Measurements from ENCODE around the gene SHISA3.

SHISA3 gene

DNA sequence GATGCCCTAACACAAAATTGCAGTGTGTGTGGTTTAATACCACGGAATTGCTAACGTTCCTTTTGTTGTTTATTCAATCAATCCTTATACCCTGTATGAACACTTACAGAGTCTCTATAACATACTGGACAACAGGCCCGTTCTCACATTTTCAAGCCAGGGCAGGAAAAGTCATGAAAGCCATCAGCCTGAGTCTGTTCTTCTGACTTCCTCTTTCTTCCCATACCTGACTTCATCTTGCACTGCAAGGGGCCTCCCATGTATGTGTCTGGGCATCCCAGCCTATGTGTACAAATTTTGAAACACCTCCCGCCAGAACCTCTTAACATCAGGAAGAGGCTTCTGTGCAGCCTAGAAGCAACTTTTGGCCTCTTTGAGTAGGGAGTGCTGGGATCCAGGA lies 4.9 kb upstream of the SHISA3 start:
- no peak for DNase-seq

DNA sequence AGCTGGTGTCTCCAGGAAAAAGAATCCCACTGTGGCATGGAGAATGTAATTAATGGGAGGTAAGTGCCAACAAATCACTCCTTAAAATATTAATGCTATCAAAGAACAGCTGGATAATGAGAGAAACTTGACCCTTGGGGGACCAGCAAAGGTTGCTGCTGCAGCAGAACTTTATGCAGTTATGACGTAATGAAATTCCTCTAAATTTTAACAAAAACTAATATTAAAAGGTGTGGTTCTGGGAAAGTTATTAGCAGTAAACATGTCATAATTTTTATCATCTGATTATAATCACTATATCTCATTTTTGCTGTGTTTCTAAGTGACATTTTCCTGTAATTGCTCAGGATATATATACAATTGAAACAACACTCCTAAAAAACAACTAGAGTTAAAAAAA lies 1.7 kb upstream of the SHISA3 start:
- no peak for DNase-seq

DNA sequence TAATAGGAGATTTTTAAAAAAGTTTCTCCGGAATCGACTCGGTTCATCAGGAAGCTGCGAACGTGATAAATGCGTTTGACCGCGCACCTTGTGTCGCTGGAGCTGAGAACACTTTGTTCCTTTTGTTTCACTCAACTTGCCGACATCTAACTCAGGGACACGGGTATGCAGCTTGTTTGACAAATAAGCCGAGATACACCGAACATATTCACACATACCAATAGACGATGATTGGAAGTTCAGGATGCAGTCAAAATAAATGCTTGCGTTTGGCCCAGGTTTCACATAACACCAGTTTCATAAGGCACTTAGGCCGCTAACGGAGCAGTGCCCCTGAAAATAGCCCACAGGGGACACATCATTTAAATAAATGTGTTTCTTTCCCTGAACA lies 932 bp upstream of the SHISA3 start:
- DNase-seq = no peak

DNA sequence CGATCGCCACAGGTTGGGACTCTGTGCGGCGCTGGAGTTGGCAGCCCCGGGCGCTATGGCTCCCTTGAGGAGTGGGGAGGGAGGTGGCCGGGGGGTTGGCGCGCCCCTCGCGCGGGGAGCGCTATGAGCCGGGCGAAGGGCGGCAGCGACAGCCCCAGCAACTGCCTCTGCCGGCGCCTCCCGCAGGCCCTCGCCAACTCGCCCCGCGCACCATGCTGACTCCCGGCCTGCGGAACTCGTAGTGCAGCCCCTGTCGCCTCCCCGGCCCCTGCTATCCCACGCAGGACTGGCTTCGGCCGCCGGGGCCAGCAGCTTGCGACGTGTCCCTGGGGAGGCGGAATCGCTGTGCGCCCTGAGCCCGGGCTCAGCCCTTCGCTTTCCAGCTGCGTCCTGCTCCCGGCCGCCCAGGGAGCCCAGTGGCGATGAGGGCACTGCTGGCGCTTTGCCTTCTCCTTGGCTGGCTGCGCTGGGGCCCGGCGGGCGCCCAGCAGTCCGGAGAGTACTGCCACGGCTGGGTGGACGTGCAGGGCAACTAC lies 415 bp downstream of the SHISA3 start:
- DNase-seq = no peak

DNA sequence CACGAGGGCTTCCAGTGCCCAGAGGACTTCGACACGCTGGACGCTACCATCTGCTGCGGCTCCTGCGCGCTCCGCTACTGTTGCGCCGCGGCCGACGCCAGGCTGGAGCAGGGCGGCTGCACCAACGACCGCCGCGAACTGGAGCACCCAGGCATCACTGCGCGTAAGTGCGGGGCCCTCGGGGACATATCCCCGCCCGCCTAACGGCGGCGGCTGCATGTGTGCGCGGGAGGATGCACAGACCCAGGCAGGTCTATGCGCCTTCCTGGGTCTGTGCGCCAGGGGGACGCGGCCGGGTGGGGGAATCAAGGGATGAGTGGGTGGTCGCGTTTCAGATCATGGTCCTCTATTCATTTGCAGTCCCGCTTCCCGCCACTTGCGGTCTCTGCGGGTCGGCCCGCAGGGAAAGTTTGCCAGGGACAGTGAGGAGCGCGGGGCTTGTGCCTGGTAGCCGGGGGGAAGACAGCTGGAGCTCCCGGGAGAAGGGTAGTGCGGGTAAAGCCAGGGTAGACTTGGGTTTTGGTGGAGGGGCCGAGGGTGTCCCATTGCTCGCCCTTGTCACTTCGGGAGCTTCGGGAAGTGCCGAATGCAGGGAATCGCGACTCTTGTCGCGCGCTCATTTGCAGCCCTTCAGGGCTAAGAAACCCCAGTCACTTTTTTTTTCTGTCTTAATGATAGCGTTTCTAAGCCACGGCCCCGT lies 1.0 kb downstream of the SHISA3 start:
- peak; percentile 79 for DNase-seq

DNA sequence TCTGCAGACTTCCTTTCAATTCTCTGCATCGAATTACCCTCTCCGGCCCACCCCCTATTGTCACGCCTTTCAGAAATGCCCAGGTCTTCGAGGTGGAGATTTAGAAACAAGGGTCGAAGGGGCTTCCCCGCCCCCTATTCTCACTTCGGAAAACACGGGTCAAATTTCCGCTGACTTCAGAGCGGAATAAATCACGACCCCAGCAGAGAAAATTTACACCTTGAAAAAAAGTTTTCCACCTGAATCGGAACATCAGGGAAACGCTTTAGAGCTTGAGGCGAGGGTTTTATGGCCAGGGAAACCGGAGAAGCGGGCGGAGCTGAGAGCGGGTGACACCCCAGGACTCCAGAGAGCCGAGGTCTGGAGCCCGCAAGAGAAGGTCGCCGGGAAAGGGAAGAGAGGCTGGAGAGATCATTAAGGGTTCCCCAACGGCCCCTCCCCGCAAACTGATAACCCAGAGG lies 1.6 kb downstream of the SHISA3 start:
- DNase-seq = peak; percentile 52

DNA sequence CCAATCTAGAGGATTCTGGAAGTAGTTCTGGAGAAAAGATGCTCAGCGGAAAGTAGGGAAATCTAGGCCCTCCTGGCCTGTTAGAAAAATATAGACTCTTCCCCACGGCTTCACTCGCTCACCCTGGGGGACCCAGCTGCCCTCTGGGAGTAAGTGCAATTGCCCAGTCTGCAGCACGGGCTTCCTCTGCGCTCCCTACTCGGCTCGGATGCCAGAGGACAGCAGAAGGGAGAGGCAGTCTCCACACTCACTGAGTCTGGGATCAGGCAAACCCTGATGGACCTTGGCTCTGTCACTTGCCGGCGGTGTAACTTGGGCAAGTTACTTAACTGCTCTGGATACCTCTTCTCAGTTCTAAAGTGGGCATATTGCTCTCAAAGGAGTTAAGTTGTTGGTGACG lies 2.1 kb downstream of the SHISA3 start:
- DNase-seq = peak; percentile 37

DNA sequence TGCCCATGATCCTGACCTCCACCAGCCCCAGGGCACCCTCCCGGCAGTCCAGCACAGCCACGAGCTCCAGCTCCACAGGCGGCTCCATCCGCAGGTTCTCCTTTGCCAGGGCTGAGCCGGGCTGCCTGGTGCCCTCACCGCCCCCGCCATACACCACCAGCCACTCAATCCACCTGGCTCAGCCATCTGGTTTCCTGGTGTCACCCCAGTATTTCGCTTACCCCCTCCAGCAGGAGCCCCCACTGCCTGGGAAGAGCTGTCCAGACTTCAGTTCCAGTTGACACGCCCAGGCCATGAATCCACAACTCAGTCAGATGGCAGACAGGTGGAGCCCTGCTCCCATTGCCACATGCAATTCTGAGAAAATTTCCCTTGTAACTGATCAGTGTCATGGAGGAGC lies 3.9 kb downstream of the SHISA3 start:
- no peak for DNase-seq

DNA sequence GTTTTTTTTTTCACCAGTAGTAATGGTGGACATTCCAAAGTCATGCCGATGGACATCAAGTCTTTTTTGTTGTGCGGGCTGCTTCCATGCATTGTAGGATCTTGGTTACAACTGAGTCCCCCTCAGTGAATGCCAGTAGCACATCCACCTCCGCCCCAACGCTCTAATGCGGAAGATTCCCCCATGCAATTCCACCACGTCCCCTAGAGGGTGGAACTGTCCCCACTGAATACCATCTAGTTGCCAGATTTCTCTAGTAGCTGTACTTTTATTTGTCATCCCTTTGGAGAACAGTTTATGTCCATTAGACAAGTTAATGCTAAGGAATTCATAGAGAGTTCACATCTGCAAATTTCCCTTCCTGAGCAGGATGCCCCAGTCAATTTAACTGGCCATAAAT lies 6.7 kb downstream of the SHISA3 start:
- no peak for DNase-seq

DNA sequence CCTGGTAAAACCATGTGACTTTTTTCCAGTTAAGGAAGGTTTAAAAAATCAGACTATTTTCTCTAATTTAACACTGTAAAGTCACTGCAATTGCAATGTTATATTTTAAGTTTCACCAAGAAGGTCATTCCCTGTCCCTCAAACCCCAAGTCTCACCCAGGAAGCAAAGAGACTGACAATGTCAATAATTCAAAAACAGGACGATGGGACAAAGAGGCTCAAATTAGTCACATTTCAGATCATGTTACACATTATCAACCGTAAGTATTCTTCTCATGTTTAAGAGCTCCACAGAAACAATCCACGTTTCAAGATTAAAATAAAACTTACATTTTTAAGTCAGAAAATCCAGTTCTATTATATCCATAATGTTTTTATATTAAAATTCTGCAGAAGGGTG lies 13.2 kb downstream of the SHISA3 start:
- no peak for DNase-seq

DNA sequence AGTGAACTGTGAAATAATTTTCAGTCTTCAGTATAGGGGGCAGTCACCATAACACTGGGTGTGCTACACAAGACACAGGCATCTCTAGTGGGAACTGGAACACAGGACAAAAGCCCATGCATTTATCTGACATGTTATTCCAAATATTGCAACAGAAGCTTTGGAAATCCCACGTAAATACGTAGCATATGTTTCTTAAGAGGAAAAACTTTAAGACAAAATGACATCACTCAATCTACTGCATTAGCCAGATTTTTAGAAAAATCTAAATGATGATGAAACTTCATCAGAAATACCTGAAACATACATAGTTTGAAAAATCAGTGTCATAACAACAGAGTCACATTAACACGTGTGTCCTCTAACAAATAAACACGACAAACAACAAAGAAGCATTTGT lies 14.5 kb downstream of the SHISA3 start:
- no peak for DNase-seq

DNA sequence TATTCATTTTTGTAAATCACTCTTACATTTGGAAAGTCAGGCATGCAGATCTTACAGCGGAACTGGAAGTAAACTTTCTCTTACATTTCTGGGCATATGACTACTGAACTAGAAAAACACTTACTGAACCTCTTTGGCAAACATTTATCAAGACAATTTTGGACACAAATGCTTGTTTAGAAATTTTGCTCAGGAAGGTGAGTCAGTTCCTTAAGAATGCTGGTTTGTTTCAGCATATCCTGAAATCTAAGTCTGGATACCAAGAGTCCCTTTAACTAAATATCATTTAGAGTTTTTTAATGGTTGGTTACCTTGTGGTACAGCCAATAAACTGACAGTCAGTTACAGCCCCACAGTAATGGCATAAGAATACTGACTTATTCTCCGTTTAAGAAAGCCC lies 15.0 kb downstream of the SHISA3 start:
- no peak for DNase-seq

DNA sequence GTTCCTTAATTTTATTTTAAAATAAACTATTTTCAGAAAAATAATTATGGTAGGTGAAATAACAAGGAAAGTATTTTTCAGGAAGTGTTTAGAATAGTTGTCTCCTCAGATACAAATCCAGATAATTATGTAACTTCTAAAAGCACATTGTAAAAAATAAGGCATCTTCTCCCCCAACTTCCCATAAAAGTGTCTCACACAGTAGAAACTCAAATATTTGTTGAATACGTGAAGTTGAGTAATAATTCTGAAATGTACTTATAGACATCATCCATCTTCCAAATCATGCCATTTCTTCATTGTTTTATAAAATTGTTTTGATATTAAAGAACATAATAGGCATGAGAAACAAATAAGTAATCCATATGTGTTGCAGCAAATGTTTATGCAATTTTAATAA lies 18.0 kb downstream of the SHISA3 start:
- DNase-seq = no peak

DNA sequence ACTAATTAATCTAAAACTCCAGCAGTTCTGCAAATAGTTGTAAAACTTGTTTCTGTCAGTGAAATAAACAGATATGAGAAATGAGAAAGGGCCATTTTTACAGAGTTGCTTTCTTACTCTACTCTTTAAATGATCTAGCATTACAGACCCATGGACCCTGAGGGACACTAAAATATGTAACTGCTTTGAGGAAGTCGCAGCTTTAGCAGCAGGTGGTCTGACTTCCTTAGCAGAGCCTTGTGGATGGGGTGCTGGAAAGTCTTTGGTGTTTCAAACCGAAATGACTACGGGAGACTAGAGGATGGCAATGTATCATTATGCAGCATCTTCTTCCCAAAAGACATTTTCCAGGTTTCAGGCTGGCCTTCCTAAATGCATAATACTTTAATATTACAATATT lies 18.7 kb downstream of the SHISA3 start:
- DNase-seq = no peak

DNA sequence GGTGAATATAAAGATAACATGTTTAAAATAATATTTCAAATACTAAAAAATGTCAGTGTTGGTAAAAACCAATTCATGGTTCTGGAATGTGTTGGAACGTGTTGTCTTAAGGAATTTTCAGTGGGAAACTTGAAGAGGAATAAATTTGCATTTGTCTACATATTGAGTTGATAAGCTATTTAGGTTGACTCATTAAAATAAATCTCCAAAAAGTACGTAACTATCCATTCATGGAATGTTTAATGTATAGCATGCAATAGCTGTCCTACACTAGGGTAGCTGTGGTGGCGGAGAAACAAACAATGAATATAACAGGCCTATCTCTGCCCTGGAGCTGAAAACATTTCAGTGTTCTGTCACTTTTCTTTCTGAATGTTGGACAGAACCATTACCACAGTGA lies 20.3 kb downstream of the SHISA3 start:
- DNase-seq = no peak

DNA sequence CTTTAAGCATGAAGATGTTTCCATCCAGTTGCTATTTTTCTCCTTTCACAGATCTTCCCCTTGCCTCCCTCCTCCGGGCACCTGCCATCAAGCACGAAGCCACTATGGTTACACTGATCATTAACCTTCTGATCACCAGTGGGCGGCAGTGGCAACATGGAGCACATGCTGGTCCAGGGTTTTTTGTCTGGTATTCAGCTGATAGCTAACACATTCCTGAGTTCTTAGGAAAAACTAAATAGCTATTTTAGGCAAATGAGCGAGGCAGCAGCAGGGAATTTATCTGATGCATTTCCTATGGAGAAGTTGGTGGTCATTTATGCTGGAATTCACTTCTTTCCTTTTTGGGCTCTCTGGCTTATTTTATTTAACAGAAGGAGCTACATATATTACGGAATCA lies 22.9 kb downstream of the SHISA3 start:
- DNase-seq = no peak

DNA sequence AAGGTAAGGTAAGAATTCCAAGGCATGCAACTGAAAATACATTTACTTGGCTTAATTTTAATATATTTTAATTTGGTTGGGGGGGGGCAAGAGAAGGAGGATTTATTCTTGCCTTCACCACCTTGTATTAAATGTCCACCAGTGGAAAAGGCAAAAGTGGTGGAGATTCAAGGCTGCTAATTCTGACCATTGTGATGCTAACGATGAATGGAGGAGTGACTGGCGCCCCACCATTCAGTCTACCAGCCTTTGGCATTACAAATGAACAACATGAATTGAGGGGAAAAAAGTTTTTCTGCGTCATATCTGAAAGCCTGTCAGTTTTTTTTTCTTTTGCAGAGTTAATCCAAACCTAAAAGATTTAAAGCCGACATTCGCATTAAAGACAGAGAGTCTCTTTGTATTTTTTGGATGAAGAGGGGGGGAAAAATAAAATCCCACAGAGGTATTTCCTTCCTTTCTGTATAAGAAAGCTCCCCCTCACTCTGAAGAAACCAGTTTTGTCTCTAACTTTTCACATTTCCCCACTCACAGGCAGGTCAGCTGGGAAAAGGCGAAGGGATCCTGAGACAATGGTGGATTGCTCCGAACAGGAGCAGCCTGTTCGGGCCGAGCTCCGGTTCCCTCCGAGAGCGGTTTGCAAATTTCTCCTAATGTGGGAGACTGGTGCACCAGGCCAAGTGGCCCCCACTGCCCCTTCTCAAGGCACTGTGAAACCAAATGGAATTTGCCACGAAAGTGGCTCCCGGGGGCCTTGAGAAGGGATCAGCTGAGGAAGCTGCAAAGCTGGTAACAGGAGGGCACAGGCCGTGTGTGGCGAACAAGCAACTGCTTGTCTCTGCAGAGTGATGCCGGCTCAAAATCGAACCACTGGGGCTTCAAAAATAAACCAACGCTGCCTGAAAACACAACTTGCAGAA lies 28.1 kb downstream of the SHISA3 start:
- no peak for DNase-seq

DNA sequence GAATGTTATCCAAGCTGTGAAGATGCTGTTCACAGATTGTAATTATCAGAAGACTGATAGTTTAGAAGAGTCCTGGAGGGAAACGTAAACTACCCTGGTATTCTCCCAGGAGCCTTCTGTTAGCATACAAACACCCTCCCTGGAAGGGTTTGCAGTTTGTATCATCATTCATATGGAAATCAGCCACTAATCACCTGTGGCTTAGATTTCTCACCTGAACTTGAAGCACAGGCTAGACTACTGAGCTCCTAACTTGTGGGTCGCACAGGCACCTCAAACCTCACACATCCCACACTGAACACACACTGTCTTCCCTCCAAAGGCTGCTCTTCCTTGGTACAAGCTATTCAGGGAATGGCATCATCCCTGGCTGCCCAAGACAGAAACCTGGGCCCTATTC lies 30.7 kb downstream of the SHISA3 start:
- no peak for DNase-seq

DNA sequence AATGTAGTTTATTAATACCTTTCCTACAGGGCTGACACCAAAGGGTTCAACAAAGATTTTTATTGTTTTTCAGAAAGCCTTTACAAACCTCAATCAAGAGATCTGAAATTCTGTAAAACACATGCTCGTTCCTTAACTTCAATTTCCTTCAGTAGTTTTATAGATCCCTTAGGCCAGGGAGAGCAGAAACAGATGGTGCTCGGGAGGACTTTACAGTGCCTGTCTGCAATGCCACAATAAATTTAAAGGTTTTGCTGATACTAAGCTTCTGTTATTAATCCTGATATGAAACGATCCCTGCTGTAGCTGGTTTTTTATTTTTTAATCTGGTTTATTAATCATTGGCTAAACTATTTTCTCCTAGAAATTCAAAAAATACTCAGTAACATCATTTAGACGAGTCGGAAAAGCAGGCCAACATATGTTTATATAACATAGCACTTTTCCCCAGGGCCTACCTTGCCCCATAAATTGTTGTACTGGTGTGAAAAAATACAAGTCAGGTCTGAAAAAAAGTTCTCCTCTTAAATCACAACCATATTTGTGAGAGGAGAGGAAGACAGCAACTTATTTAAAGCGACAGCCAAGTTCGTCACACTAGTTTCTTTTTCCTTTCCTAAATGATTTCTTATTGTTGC lies 39.8 kb downstream of the SHISA3 start:
- DNase-seq = no peak

DNA sequence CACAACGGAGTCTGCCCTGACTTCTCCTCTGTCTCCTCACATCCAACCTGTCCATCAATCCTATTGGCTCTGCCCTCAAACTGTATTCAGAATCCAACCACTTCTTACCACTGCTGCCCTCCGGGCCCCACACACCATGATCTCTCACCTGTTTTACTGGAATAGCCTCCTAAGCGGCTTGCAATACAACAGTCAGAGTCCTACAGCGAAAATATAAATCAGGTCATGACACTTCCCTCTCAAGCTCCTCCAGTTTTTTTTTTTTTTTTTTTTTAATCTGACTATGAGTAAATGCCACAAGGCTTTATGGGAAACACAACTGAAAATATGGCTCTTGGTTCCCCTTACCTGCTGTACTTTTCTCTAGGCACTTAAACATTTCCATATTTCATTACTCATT lies 42.8 kb downstream of the SHISA3 start:
- no peak for DNase-seq

DNA sequence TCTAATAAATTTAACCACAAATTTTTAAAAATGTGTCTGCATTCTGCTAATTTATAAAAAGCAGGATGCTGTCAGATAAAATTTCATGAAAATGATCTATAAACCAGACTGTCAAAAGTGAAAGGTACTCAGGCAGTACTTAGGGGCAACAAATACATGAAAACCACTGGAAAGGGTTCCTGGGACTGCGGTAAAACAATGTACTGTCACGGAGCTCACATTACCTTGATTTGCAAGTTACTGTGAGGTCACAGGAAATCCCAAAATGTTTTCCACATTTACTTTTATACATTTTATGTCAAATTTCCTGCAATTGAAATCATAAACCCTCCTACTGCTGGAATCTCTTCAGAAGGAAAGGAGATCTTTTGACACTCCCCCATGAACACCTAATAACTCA lies 45.3 kb downstream of the SHISA3 start:
- no peak for DNase-seq

DNA sequence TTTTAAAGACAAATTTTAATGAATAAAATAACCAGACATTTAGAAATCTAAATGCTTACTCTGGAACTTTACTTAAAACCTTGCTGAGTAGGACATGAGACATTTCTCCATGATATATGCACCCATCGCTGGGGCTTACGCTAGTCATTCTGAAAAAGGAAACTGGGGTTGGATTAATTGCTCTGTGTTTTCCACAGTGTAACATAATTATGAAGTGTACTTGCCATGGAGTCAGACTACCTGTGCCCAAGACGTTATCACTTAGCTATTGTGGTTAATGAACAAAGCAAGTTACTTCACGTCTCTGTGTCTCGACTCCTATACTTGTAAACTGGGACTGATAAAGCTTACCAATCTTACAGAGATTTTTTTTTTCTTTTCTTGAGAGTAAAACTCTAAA lies 47.8 kb downstream of the SHISA3 start:
- DNase-seq = no peak

DNA sequence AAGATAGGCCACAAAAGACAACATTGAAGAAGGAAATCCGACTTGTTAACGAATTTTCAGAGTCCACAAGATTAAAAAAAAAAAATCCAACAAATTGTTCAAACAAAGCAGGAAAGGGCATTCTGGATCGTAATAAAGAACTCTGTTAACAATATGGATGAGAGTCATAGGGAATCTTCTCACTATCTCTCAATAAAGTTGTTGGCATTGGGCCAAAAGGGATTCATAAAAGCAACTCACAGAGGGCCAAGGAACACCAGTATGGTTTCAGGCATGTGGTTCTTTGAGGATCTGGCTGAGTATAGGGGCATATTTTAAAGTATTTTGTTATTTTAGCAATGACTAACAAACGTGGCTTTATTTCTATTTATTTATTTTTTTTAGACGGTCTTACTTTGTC lies 49.5 kb downstream of the SHISA3 start:
- no peak for DNase-seq

Measured in eye (tissue), 1 donor.